HL-60 (cell line): ENCODE results near the gene IL12B.
A peak's percentile ranks its signal among the peaks of the same experiment; 100 is the strongest.
"Not testable (repeated sequence)": the region's sequence is repeated elsewhere in the genome, so short reads cannot be mapped to it uniquely, and the experiment has no call there.

ENCODE experiments used
- DNase-seq, 2 experiments: peaks; one replicate each; pipeline ENCODE4 v3.0.0-alpha.2; 2010 to 2020; ENCODE audit warnings: low read depth in 1 of 2, low spot score in 1 of 2
- H3K27ac ChIP-seq: fragments of 250-450 bp; sonication (Bioruptor Pico); replicated peaks from 2 replicates; pipeline ENCODE4 v1.5.1; 2020; ENCODE audit warnings: mild to moderate bottlenecking, moderate library complexity
- H3K27me3 ChIP-seq: fragments of 250-450 bp; sonication (Bioruptor Pico); 2 replicates; pipeline ENCODE4 v1.5.1; 2021; ENCODE audit warnings: mild to moderate bottlenecking, moderate library complexity; ENCODE audit not compliant: insufficient read depth, poor library complexity, severe bottlenecking
- H3K4me3 ChIP-seq: replicated peaks from 2 replicates; pipeline ENCODE4 v1.5.1; 2011; ENCODE audit warnings: mild to moderate bottlenecking, control low read depth, low read length; ENCODE audit not compliant: insufficient read depth
- CTCF ChIP-seq: IDR thresholded peaks from one replicate; pipeline ENCODE4 v1.5.1; 2011; ENCODE audit warnings: low read length, control low read depth, inconsistent platforms; ENCODE audit not compliant: insufficient read depth
- GABPA ChIP-seq: IDR thresholded peaks from 2 replicates; pipeline ENCODE4 v1.6.1; 2012; ENCODE audit warnings: low read depth
- POLR2AphosphoS5 ChIP-seq: IDR thresholded peaks from 2 replicates; pipeline ENCODE4 v1.6.1; 2012; ENCODE audit warnings: low read depth
- REST ChIP-seq: IDR thresholded peaks from 2 replicates; pipeline ENCODE4 v1.6.1; 2012; ENCODE audit warnings: low read depth; ENCODE audit not compliant: insufficient replicate concordance
- SPI1 ChIP-seq: IDR thresholded peaks from 2 replicates; pipeline ENCODE4 v1.6.1; 2012; ENCODE audit warnings: low read depth, mild to moderate bottlenecking, borderline replicate concordance
- long read RNA-seq: library from polyadenylated mRNA; unstranded; transcript quantifications from one replicate; pipeline ENCODE4 v2.0.0, GENCODE V29; 2020

IL12B gene
- long read RNA-seq: 0 reads

DNA sequence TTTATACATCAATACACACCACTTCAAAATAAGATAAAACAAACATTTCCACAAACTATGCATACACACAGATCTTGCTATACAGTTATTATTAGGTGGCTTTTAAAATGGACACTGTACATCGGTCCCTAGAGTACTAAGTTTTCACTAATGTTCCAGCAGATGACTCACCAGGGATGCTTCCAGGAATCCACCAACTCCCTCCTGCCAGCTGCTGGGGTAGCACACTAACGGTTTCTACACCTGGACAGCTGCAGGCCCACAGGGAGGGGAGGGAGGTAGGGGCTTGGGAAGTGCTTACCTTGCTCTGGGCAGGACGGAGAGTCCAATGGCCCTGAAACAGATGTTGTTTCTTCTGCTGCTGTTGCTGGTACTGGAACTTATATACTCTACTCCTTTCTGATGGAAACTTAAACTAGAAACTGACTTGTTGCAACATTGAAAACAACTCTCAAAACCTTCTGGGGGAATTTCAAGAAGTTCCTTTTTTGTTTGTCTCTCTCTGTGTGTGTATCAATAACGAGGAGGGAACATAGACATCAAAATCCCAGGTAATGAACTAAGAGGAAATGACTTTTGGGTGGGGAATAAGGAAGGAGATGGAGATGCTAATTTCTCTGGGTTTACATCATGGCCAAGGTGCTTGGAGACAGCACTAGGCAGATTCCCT lies at the start of gene IL12B:
Gene IL12B (minus strand): TSS at position 357 of the 670 bp plus-strand sequence. CDS start 3,705 bp downstream, outside the sequence.
- no peak within 1 kb of the TSS for H3K27ac ChIP-seq
- H3K4me3 ChIP-seq: peak within 1 kb of the TSS; percentile 45
- H3K27me3 ChIP-seq: no peaks in the 10 kb centered on the region
- no peak for DNase-seq
- TF ChIP-seq CTCF (no peak), GABPA (no peak), REST (no peak), SPI1 (no peak), POLR2AphosphoS5 (no peak)

DNA sequence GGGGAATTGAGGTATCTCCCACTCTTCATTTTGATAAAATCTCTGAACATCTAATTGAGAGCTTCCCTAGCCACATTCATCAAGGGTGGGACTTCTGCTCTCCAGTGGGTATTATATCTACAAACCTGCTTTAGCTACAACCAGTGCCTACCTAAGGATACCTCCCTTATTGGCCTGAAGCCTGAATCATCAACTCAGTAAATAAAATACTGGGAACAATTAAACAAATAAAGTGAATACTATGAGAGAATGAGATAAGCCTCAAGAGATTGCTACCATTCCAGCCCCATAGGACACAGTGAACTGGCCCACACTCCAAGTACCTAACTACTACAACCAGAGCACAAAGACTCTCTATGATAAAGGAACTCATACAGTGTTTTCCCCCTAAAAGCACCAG lies 47.4 kb upstream of the IL12B start:
- Histone ChIP-seq H3K27ac (no peak overlapping the region), H3K27me3 (no peaks in the 10 kb centered on the region), H3K4me3 (no peak overlapping the region)
- DNase-seq: no peak
- TF ChIP-seq REST (no peak), CTCF (no peak), POLR2AphosphoS5 (no peak), SPI1 (no peak), GABPA (no peak)

DNA sequence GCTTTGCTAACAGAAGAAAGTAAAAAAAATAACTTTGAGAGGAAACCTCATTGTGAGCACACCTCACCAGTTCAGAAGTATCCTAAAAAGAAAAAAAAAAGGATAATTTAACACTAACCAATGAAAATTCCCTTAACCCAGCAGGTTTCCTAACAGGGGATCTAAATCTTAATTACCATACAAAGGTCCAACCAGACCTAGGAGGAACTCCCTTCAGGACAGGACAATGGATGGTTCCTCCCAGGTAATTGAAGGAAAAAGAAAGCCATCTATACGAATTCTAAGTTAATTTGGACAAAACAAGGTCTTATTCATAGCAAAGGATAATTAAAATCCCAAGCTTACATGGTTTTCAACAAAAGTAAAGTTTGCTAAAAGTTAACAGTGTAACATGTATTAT lies 37.6 kb upstream of the IL12B start:
- H3K27ac ChIP-seq, DNase-seq, H3K4me3 ChIP-seq, H3K27me3 ChIP-seq: not testable (repeated sequence)

GRCh38 chr5:159366776-159367175 lies 36.5 kb upstream of the IL12B start:
- not testable (repeated sequence) for H3K27ac ChIP-seq, DNase-seq, H3K4me3 ChIP-seq, H3K27me3 ChIP-seq

DNA sequence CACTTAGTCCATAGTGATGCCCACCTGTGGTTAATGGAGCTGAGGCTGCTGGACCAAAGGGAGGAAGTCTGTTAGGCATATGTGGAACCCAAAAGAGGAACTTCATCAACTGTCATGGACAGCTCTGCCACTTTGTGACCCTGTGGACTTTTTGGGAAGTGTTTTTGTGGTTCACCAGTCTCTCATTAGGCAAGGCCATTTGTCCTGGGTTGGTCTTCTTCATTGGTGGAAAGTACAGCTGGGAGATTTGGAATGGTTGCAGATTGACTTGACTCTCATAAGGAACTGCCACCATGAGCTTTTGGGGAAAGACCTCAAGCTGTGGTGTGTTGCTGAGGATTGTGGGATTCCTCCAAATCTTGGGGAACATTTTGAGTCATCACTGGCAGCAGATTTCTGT lies 31.9 kb upstream of the IL12B start:
- Histone ChIP-seq H3K4me3 (no peak overlapping the region), H3K27me3 (no peaks in the 10 kb centered on the region), H3K27ac (peak overlapping the region; percentile 55)
- TF ChIP-seq GABPA (peak; percentile 15; the same call in 1 of the 2 replicates), CTCF (no peak), SPI1 (peak; percentile 98), REST (no peak), POLR2AphosphoS5 (peak; percentile 95)
- DNase-seq: peak; percentile 93 to 96

- H3K4me3 ChIP-seq, H3K27me3 ChIP-seq, DNase-seq: not testable (repeated sequence)
- H3K27ac ChIP-seq: peak overlapping the region; percentile 49
Observed at GRCh38 chr5:159359871-159360270, 29.6 kb upstream of the IL12B start.
